Measurements from ENCODE around the gene INHBA. TPM values are rescaled to one million over a fixed set of nuclear protein-coding genes. Genes with fewer than 3 reads are reported as not detected.

INHBA gene
- total and polyA plus RNA-seq, 9 of the 15 experiments (the other 6 are each of a cell fraction or from before 2014, with no cell fraction given): 0.02 to 0.04 TPM; not detected in 7

GRCh38 chr7:41698726-41699125, 4.2 kb downstream of the INHBA start (continued):
- TF ChIP-seq, protein P1, sequence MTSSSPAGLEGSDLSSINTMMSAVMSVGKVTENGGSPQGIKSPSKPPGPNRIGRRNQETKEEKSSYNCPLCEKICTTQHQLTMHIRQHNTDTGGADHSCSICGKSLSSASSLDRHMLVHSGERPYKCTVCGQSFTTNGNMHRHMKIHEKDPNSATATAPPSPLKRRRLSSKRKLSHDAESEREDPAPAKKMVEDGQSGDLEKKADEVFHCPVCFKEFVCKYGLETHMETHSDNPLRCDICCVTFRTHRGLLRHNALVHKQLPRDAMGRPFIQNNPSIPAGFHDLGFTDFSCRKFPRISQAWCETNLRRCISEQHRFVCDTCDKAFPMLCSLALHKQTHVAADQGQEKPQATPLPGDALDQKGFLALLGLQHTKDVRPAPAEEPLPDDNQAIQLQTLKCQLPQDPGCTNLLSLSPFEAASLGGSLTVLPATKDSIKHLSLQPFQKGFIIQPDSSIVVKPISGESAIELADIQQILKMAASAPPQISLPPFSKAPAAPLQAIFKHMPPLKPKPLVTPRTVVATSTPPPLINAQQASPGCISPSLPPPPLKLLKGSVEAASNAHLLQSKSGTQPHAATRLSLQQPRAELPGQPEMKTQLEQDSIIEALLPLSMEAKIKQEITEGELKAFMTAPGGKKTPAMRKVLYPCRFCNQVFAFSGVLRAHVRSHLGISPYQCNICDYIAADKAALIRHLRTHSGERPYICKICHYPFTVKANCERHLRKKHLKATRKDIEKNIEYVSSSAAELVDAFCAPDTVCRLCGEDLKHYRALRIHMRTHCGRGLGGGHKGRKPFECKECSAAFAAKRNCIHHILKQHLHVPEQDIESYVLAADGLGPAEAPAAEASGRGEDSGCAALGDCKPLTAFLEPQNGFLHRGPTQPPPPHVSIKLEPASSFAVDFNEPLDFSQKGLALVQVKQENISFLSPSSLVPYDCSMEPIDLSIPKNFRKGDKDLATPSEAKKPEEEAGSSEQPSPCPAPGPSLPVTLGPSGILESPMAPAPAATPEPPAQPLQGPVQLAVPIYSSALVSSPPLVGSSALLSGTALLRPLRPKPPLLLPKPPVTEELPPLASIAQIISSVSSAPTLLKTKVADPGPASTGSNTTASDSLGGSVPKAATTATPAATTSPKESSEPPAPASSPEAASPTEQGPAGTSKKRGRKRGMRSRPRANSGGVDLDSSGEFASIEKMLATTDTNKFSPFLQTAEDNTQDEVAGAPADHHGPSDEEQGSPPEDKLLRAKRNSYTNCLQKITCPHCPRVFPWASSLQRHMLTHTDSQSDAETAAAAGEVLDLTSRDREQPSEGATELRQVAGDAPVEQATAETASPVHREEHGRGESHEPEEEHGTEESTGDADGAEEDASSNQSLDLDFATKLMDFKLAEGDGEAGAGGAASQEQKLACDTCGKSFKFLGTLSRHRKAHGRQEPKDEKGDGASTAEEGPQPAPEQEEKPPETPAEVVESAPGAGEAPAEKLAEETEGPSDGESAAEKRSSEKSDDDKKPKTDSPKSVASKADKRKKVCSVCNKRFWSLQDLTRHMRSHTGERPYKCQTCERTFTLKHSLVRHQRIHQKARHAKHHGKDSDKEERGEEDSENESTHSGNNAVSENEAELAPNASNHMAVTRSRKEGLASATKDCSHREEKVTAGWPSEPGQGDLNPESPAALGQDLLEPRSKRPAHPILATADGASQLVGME (CRISPR knock-in tag; IDR thresholded peaks at IDR 0.05): no peak
- TF ChIP-seq ZNF75A (CRISPR knock-in tag; IDR thresholded peaks at IDR 0.05) (no peak), MGA (IDR thresholded peaks at IDR 0.05) (no peak)
